GM21723 (cell line): ENCODE measurements around the gene BSND.
"Not testable (repeated sequence)": the region's sequence is repeated elsewhere in the genome, so short reads cannot be mapped to it uniquely, and the experiment has no call there.

Experiments
- ATAC-seq: cut with Tn5 transposase; IDR thresholded peaks from one replicate; pipeline ENCODE4 v1.9.1; 2021; ENCODE audit warnings: mild to moderate bottlenecking, moderate library complexity; ENCODE audit not compliant: unreplicated experiment

BSND gene

DNA sequence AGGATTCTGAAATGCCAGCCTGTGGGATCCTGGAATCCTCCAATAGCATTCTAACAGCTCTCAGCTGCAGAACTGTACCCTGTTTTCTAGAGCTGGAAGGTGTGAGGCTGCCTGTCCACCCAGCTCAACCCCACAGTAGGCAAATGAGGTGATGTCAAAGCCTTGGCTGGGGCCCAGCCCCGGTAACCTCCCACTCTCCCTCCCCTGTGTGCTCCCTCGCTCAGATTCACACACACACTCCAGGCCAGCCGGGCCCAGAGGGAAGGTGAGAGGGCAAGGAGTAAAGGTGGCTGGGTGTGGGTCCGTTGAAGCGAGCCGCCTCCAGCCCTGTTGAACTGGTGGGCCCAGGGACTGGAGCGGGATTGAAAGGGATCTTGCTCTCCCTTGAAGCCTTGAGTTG, at the start of gene BSND:
TSS of gene BSND (plus strand) at position 257 of the 400 bp plus-strand sequence. CDS start 254 bp downstream, outside the sequence.
- no peak for ATAC-seq

DNA sequence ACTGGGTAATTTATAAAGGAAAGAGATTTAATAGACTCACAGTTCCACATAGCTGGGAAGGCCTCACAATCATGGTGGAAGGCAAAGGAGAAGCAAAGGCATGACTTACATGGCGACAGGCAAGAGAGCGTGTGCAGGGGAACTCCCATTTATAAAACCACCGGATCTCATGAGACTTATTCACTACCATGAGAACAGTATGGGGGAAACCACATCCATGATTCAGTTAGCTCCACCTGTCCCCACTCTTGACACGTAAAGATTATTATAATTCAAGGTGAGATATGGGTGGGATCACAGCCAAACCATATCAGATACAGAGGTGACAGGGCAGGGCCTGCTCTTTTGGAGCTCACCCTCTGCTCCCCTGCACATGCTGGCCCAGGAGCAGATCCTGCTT, 49.7 kb upstream of the BSND start:
- ATAC-seq = no peak

DNA sequence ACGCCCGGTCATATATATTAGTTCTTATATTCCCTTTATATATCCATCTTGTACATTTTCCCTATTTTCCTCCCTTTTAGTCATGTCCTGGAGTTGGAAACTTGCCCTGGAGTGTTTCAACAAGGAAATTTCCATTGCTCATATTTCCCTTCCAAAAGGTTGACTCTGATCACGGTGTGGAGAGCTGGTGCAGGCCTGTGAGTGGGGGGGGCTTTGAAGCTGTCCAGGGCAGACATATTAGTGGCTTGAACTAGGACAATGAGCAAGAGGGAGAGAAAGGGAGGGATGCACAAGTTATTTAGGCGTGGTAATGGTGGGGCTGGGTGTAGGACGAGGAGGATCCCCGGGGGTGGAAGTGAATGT, 48.7 kb upstream of the BSND start:
- no peak for ATAC-seq

DNA sequence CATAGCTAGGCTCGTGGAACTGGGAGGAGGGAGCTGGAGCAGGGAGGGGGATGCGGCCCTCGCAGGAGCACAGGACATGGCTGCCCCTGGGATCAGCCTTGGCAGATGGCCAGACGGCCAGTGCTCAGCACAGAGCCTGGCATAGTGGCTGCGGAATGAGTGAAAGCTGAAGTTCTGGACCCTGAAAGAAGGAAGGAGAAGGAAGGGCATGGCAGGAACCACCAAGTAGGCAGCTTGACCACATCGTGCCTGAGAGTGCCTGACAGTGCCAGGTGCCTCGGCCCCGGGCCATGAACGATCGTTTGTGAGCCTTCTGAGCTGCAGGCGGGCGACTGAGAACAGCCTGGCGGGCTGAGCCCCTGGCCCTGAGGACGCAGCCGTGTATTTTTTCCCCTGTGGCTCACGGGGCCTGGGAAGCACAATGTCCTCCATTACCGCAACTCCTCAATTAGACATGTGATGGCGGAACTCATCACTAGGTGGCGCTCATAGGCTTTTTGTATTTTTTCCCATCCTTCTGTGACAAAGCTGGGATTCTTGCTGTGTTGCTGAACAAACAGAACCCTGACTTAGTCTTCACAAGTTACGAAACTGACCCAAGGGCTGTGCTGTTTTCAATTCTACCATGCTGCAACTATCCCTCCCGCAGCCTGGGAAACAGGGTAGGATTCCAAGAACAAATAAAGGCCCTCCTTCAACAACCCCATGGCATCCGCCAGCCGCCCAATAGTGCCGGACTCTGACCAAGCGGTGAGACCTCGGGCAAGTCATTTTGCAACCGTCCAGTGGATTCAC, 48.2 kb upstream of the BSND start:
- peak; percentile 72 for ATAC-seq

DNA sequence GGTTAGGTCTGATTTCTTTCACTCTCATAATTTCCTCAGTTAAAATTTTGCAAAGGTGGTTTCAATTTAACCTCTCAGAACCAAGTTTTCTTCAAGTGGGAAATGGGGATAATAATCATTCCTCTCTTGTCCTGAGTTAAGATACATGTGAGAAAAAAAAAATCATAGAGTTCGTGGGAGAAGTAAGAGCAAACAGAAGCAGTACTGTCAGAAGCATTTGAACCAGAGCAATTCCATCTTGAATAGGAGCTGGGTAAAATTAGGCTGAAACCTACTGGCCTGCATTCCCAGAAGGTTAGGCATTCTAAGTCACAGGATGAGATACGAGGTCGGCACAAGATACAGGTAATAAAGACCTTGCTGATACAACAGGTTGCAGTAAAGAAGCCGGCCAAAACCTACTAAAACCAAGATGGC, 46.9 kb upstream of the BSND start:
- no peak for ATAC-seq

DNA sequence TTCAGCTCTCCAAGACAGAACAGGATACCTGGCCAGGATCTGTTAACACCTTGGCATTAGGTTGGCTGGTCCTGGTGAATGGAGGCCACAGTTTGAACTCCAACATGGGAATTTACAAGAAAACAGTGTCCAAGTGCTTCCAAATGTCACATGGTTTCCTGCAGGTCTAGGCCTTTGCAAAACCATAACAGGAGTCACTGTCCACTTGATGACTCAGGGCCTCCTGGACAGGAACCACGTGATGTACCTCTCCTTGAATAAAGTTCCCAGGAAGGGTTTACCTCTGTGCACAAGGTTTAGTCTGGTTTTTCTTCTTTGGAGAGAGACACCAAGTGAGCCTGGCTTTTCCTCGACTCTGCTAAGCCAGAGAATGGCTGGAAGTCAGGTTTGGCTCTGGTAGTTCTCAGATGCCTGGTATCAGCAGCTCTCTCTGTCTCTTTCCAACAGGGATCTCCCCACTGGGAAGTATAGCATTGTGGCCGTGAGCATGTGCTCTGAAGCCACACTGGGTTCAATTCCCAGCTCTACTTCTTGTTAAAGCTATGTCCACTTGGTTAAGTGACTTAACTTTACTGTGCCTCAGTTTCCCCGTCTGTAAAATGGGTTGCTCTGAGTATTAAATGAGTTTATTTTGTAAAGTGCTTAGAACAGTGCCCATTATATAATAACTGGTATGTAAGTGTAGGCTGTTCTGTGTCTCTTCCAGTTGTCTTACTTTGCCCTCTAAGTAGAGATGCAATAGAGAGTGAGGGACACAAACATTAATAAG, 45.6 kb upstream of the BSND start:
- no peak for ATAC-seq

DNA sequence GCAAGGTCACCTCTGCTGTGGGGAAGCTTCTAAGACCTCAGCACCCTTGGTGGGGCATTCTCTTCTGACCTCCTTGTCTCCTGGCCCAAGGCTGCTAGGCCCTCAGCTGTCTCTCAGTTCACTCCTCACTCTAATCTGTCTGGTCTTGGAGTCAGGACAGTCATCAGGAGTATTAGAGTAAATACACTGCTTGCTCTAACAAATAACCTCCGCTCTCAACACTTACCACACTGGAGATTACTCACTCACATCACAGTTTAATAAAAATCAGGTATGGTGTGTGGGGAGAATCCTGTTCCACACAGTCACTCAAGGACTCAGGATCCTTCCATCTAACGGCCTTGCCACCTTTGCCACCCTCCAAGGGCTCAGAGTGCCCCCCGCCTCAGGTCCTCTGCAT, 44.9 kb upstream of the BSND start:
- ATAC-seq = no peak

DNA sequence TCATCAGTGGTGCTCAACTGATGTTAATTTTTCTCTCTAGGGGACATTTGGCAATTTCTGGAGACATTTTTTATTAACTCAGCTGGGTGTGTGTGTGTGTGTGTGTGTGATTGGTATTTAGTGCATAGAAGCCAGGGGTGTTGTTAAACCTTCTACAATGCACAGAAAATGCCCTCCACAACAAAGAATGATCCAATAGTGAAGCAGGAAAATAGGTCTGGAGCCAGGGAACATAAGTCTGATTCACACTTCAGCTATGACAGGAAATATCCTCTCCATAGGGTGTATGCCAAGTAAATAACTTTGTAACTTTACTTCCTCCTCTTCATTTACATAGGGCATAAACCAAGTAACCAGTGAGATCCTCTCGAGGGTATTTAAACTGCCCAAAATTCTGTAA, 43.4 kb upstream of the BSND start:
- ATAC-seq = no peak

DNA sequence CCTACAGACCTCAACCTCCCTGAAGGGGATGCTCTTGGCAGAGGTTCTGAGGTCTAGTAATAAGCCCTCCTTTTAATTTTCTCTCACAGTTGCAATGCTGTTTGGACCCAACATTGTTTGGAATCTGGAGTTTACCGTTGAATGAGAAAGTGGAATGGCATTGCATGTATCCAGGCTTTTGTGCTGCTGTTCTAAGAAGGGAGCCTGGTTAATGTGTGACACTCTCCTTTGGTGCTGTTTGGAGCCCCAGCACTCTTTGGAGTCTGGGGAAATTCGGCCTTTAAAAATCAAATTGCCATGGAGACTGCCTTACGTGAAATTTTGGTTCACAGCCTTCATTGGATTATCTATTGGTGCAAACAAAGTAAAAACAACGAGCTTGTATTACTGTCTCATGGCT, 42.0 kb upstream of the BSND start:
- ATAC-seq = no peak

DNA sequence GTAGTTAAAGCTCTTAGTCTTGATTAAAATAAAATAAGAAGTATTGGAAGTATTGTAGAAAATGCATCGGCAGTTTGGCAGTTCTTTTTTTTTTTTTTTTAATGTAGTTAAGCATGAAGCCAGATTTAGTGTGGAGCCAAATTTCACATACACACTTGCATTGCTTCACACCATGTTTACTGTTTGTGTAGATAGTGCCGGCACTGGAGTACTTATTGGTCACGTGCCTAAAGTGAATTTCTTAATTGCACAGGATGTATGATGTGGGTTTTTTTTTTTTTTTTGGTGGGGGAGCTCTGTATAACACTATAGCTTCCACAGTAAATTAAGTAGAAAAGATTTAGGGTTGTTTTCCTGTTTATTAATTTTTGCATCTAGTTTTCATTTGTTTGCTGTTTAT, 39.5 kb upstream of the BSND start:
- no peak for ATAC-seq

DNA sequence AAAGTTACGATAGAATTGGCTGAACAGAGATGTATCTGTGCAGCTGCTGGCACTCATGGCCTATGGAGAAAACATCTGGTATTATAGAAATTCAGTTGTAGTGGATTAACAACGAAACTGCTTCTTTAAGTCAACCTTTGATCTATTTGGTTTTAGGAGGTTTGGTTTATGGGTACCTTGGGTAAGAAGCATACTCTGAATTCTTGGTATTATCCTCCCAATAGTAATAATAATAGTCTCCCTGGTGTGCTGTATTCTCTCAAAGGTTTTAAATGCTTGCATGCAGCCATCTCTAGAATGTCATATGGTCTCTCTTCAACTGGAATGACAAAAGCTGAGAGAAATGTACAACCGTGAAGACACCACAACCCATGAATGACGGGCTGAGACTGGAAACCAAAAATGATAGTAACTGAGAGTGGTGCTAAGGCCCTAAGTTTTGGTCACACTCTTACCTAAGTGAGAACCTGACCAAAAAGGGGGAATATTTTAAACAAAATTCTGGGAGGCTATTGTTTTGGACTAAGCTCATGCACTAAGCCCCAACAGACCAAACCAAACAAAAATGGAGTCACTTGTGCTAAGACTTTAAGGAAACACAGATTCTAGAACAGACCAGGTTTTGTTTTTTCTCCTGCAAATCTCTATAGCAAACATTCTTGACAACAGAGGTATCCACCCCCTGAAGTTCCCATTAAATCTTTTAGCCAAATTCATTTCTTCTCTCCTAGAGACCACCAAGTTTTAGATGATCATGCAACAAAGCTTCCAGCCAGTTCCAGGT, 35.9 kb upstream of the BSND start:
- ATAC-seq = no peak

DNA sequence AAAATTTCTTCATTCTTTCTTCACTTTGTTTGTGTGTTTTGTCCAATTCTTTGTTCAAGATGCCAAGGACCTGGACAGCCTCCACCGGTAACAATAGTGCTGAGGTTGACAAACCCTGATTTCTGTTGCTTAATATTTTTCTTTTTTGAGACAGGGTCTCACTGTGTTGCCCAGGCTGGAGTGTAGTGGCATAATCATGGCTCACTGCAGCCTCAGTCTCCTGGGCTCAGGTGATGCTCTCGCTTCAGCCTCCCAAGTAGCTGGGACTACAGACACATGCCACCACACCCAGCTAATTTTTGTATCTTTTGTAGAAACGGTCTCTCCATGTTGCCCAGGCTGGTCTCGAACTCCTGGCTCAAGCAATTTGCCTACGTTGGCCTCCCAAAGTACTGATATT, 34.9 kb upstream of the BSND start:
- ATAC-seq = not testable (repeated sequence)

DNA sequence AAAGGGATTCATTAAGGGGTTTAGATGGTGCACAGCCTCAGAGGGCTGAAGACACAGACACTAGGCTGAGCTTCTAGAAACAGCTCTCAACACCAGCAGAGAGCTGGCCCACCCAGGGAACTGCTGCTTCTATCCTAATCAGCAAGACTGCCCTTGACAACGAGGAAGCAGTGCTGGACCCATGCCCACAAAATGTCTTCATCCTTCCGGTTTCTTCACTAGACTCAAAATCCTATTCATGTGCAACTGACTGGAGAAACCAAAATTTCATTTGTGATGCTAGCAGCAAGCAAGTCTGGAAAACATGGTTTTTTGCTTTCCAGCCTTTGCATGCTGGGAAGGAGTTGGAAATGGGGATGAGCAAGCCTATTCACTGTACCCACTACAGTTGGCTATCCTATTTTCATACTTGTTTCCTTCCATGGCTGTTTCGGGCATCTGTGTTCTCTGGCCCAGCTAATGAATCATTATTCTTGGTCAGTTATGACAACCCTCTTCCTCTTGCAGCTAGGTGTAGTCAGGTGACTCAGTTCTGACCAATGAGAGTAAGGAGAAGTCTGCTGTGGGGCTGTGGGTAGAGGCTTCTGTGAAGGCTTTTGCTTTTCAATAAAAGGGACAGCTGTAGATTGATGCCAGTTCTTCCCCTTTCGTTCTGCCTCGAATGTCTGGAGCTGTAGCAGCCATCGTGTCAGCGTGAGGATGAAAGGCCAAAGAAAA, 33.0 kb upstream of the BSND start:
- peak; percentile 56 for ATAC-seq

DNA sequence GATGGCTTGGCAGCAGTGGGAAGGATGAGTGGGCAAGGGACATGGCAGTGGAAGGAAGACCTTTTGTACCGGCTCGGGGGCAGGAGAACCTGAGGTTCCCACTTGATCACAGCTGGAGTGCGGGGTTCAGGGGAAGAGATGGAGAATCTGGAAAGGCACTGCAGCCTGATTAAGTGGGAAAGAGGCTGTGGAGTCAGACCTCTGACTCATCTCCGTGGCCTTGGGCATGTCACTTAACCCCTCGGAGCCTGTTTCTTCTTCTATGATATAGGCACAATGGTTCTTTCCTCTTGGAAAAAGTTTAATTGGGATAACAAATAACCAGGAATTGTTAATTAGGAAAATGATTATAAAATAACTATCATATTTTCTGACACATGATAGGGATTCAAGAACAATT, 31.4 kb upstream of the BSND start:
- no peak for ATAC-seq

DNA sequence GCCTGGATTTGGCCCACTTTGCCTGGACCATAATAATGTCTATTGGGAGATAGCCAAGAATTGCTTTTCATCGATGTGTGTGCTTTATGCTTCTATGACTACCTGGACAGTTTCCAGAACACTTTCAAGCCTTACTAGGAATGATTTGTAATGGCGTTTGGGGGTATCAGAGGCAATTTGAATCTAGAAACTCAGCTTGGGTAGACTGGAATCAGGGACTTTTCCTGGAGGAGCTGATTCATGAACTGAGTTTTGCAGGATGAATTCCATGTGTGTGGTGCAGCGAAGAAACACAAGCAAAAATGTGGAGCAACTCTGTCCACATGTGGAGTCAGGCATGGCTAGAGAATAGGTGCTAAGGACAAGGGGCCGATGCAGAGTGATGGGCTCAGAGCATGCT, 30.2 kb upstream of the BSND start:
- no peak for ATAC-seq

DNA sequence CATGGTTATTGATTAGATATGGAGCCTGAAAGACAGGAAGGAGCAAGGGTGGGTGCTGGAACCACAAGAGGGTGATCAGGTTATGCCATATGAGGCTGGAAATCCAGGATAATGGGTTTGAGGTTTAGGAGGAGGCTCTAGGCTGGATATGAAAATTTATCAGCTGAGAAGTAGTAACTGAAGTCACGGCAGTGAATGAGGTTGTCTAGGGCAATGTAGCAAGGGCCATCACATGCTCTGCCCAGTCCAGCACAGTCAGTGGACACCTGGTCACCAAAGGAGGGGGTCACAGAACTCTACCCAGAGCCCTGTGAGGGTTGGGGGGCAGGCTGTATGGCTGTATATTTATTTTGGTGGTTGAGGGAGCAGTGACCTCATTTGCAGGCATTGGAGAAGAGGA, 28.9 kb upstream of the BSND start:
- ATAC-seq = no peak

DNA sequence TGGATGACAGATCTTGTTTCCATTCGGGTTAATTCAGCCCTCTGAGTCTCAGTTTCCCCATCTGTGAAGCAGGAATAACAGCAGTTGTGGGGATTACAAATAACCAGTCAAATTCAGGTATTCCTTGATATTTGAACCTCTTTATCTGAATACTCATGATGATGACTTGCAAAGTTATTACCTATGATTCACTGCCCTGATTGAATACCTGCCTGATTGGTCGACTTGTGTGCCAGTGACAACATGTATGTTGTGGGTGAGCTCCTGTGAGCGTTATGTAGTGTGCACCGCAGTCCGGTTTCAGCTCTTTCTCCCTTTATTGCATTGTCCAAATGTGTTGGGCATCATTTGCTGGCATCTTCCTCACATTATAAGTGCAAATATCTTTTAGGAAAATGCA, 27.8 kb upstream of the BSND start:
- no peak for ATAC-seq

DNA sequence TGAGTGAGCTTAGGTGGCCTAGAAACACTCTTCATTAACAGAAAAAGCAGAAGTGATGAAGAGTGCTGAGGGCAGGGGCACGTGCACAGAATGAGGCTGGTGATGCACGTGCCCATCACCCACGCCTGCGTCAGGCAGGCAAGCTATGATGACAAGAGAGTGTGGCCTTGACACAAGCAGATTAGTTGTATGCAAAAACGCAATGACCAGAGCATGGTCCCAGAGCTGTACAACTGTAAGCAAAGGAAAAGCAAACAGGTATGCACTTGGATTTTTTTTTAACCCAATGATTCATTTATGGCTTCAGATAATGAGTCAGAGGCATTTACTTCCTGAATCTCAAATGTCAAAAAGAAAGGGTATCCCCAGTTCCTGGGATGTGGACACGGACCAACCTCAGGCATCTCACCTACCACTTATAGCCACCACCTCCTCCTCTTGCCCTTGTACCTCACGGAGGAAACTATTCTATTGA, 27.4 kb upstream of the BSND start:
- ATAC-seq = peak; percentile 80

DNA sequence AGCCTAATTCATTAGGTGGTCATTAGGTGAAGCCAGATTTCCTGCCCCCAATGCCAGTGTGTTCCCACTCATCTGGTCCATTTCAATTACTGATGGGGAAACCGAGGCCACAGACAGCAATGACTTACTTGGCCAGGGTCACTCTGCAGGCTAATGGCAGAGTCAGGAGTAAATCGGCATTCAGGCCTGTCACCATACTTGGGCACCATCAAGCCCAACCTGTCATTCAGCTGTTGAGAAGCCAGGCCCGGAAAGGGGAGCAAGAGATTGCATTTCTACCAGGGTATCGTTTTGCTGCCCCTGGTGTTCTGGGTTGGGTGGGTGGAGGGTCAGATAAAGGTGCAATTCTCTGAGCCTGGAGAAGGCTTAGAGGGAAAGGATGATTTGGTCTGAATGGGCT, 26.3 kb upstream of the BSND start:
- no peak for ATAC-seq

DNA sequence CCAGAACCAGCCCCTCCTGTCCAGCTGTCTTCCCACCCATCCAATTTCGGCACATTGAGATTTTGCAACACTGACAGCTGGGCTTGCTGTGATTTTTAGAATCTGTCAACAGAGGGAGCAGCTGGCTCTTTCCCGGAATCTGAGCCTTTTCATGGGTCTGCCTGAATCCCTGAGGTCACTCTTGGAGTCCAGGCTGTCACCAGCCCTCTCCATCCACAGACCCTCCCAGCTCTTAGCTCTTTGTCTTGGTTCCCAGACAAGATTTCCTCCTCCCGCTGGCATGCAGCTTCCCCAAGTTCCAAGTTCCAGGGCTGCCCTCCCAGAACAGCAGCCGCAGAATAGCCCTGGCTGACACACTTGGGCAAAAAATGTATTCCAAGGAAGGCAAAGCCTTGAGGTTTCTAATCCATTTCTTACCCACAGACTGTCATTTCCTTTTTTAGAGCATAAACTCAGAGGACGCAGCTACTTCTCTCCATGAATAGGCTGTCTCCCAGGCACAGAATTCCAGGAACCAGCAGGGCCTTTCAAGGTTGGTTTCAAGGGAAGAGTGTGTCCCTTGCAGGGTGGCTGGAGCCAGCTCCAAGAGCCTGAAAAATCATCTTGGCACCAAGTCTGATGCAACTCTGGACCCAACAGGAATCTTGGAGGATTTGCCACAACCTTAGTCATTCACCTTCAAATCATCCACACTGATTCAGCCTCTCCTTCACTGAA, 25.4 kb upstream of the BSND start:
- no peak for ATAC-seq
